HepG2 (cell line): ENCODE data around the gene P2RY8. TPM values are rescaled to one million over a fixed set of nuclear protein-coding genes. Genes with fewer than 3 reads are reported as not detected.
A peak's percentile ranks its signal among the peaks of the same experiment; 100 is the strongest.

Source experiments
- ATAC-seq: fragments of 200-7000 bp; cut with Tn5 transposase; 3 replicates; pipeline ENCODE4 v1.9.1; 2020; ENCODE audit warnings: mild to moderate bottlenecking, moderate library complexity
- BruUV-seq: library from RNA; stranded (reverse); fragments of 400-500 nt; replicated peaks from 2 replicates; lab custom pipeline; 2021; lab: Mats Ljungman, UMichigan
- CTCF ChIA-PET: fragments of 300-600 bp; formaldehyde crosslinking; extraction: SDS; loops from one replicate; lab custom pipeline; 2021; ENCODE audit warnings: low total read pairs, inconsistent platforms, low intra/inter-chr PET ratio; lab: Yijun Ruan, JAX
- POLR2A ChIA-PET: fragments of 350-600 bp; sonication (Branson Sonifier 250); formaldehyde crosslinking; loops from one replicate; lab custom pipeline; 2020; ENCODE audit warnings: antibody characterized with exemption, inconsistent platforms; lab: Yijun Ruan, JAX
- DNase-seq: peaks from one replicate; pipeline ENCODE4 v3.0.0-alpha.2; 2015; ENCODE audit warnings: low spot score
- FAIRE-seq: peaks from 3 replicates; lab custom pipeline; 2011; peaks lifted over from hg19 to GRCh38; lab: Jason Lieb, UNC
- H2AFZ ChIP-seq: one replicate; pipeline ENCODE4 v1.6.1; 2011; ENCODE audit warnings: low read length, inconsistent platforms
- H3K27ac ChIP-seq: fragments of 300-600 bp; 3 replicates; pipeline ENCODE4 v1.8.0; 2011; ENCODE audit warnings: mixed run types, mild to moderate bottlenecking, mixed read lengths, low read length, inconsistent platforms; ENCODE audit not compliant: insufficient read depth; ENCODE audit errors: extremely low read length
- H3K27me3 ChIP-seq, 2 experiments: fragments of 200-600 bp in 1 of 2; 2 replicates in 1 of 2; 3 replicates in 1 of 2; pipeline versions ENCODE4 v1.6.0 to v1.8.0; 2011; ENCODE audit warnings: low read length in 2 of 2, mild to moderate bottlenecking in 2 of 2, moderate library complexity in 2 of 2, inconsistent platforms in 1 of 2; ENCODE audit not compliant: insufficient read depth in 2 of 2, control insufficient read depth in 1 of 2
- H3K36me3 ChIP-seq, 2 experiments: fragments of 200-600 bp in 1 of 2; replicated peaks in 1 of 2; 2 replicates in 1 of 2; 3 replicates in 1 of 2; pipeline versions ENCODE4 v1.5.1 to v1.8.0; 2011; ENCODE audit warnings: low read length in 2 of 2, inconsistent platforms in 1 of 2; ENCODE audit not compliant: insufficient read depth in 2 of 2, control insufficient read depth in 1 of 2
- H3K4me1 ChIP-seq: 2 replicates; pipeline ENCODE4 v1.5.1; 2012; ENCODE audit warnings: low read length, inconsistent platforms; ENCODE audit not compliant: insufficient read depth
- H3K4me2 ChIP-seq: 2 replicates; pipeline ENCODE4 v1.6.0; 2011; ENCODE audit warnings: low read depth, low read length, inconsistent platforms
- H3K4me3 ChIP-seq, 3 experiments: fragments of 200-600 bp in 1 of 3; sonication (generic), shearing (Covaris generic) in 1 of 3; replicated peaks in 1 of 3; 2 replicates each; pipeline ENCODE4 v1.5.1; 2011 to 2016; ENCODE audit warnings: low read length in 3 of 3, inconsistent platforms in 2 of 3, low read depth in 2 of 3, mild to moderate bottlenecking in 2 of 3, control low read depth in 1 of 3, mixed read lengths in 1 of 3; ENCODE audit not compliant: insufficient read depth in 1 of 3
- H3K79me2 ChIP-seq: one replicate; pipeline ENCODE4 v1.6.1; 2011; ENCODE audit warnings: low read length, inconsistent platforms; ENCODE audit not compliant: insufficient read depth
- H3K9ac ChIP-seq: 2 replicates; pipeline ENCODE4 v1.6.0; 2011; ENCODE audit warnings: mild to moderate bottlenecking, low read depth, low read length, inconsistent platforms; ENCODE audit not compliant: insufficient read depth
- H3K9me3 ChIP-seq: 2 replicates; pipeline ENCODE4 v1.5.1; 2012; ENCODE audit warnings: mild to moderate bottlenecking, low read length
- H4K20me1 ChIP-seq: 2 replicates; pipeline ENCODE4 v1.6.0; 2011; ENCODE audit warnings: inconsistent platforms, mild to moderate bottlenecking, low read length, moderate library complexity; ENCODE audit not compliant: insufficient read depth
- CREB1 ChIP-seq, 2 experiments: fragments of 450-650 bp in 1 of 2; IDR thresholded peaks; 2 replicates each; pipeline ENCODE4 v1.6.1; 2016 to 2017; ENCODE audit warnings: control low read depth in 1 of 2, mild to moderate bottlenecking in 1 of 2, missing compliant biosample characterization in 1 of 2, missing genetic modification characterization in 1 of 2
- ERF ChIP-seq: IDR thresholded peaks from 2 replicates; pipeline ENCODE4 v1.6.1; 2018; ENCODE audit warnings: missing biosample characterization, missing genetic modification reagents
- HDAC6 ChIP-seq: fragments of 200-600 bp; sonication (generic); IDR thresholded peaks from 2 replicates; pipeline ENCODE4 v1.7.0; 2017; ENCODE audit warnings: mild to moderate bottlenecking, antibody characterized with exemption, low read length, low read depth
- HMG20A ChIP-seq: IDR thresholded peaks from 2 replicates; pipeline ENCODE4 v1.6.1; 2016; ENCODE audit warnings: borderline replicate concordance
- JDP2 ChIP-seq: sonication (generic); formaldehyde crosslinking; IDR thresholded peaks from 2 replicates; pipeline ENCODE4 v1.8.1; 2022; ENCODE audit warnings: missing genetic modification reagents, borderline replicate concordance
- JUND ChIP-seq: sonication (generic); formaldehyde crosslinking; IDR thresholded peaks from 2 replicates; pipeline ENCODE4 v1.8.0; 2022; ENCODE audit warnings: mild to moderate bottlenecking, missing genetic modification reagents
- MED1 ChIP-seq: sonication (generic); formaldehyde crosslinking; IDR thresholded peaks from 2 replicates; pipeline ENCODE4 v1.4.0; 2020; ENCODE audit warnings: missing genetic modification reagents
- MTA3 ChIP-seq: sonication (generic); formaldehyde crosslinking; IDR thresholded peaks from 2 replicates; pipeline ENCODE4 v1.4.0; 2020; ENCODE audit warnings: missing genetic modification reagents
- NFYB ChIP-seq: sonication (generic); formaldehyde crosslinking; IDR thresholded peaks from 2 replicates; pipeline ENCODE4 v1.4.0; 2020; ENCODE audit warnings: missing genetic modification reagents
- RAD21 ChIP-seq: fragments of 450-650 bp; formaldehyde crosslinking; IDR thresholded peaks from 2 replicates; pipeline ENCODE4 v1.5.0; 2020; ENCODE audit warnings: mild to moderate bottlenecking
- STAG1 ChIP-seq: sonication (generic); formaldehyde crosslinking; IDR thresholded peaks from 2 replicates; pipeline ENCODE4 v1.4.0; 2020; ENCODE audit warnings: missing genetic modification reagents
- SUZ12 ChIP-seq: fragments of 150-350 bp; IDR thresholded peaks from 2 replicates; pipeline ENCODE4 v1.6.1; 2014; ENCODE audit warnings: low read depth, low read length
- TAF15 ChIP-seq: fragments of 200-400 bp; formaldehyde crosslinking; IDR thresholded peaks from one replicate; pipeline ENCODE4 v1.6.1; 2018; ENCODE audit warnings: mild to moderate bottlenecking, low read depth, low read length; ENCODE audit not compliant: poor library complexity, severe bottlenecking
- TP53 ChIP-seq: sonication (generic); formaldehyde crosslinking; conservative IDR thresholded peaks from 2 replicates; pipeline ENCODE4 v1.4.0; 2020; ENCODE audit warnings: missing genetic modification reagents
- ZC3H13 ChIP-seq: sonication (generic); formaldehyde crosslinking; IDR thresholded peaks from 2 replicates; pipeline ENCODE4 v1.8.1; 2023; ENCODE audit warnings: mild to moderate bottlenecking, missing genetic modification reagents, moderate library complexity
- ZFP36 ChIP-seq: fragments of 150-350 bp; IDR thresholded peaks from 2 replicates; pipeline ENCODE4 v1.6.1; 2018; ENCODE audit warnings: borderline replicate concordance, low read length, low read depth; ENCODE audit not compliant: partially characterized antibody
- ZNF3 ChIP-seq: IDR thresholded peaks from 2 replicates; pipeline ENCODE4 v1.7.0; 2017; ENCODE audit warnings: inconsistent platforms
- ZNF331 ChIP-seq: sonication (generic); formaldehyde crosslinking; IDR thresholded peaks from 2 replicates; pipeline ENCODE4 v1.4.0; 2020; ENCODE audit warnings: missing genetic modification reagents
- ZNF543 ChIP-seq: sonication (generic); formaldehyde crosslinking; IDR thresholded peaks from 2 replicates; pipeline ENCODE4 v1.4.0; 2020; ENCODE audit warnings: mild to moderate bottlenecking, missing genetic modification reagents
- ZNF713 ChIP-seq: sonication (generic); formaldehyde crosslinking; IDR thresholded peaks from 2 replicates; pipeline ENCODE4 v1.4.0; 2020; ENCODE audit warnings: mild to moderate bottlenecking, missing genetic modification reagents
- WGBS: methylation state at CpG from one replicate; pipeline ENCODE4 v1.1.6; 2017; ENCODE audit warnings: low lambda C conversion rate; 5-methylcytosine and 5-hydroxymethylcytosine counted together
- in situ Hi-C: cut with HindIII; loops from 2 replicates; pipeline ENCODE4 v1.10.0; 2017; ENCODE audit warnings: low pct_unique_long_range_greater_than_20kb; ENCODE audit not compliant: extremely low pct_ligation_motif_present
- intact Hi-C: fragments of 100-400 bp; cut with micrococcal nuclease; formaldehyde crosslinking; loops from one replicate; pipeline ENCODE4 v1.10.0; 2022; ENCODE audit not compliant: unreplicated experiment
- polyA plus RNA-seq, 8 experiments: library from polyadenylated mRNA; depleted of rRNA in 3 of 8; stranded (reverse) in 7 of 8; unstranded in 1 of 8; fragments of >200 nt; fragmentation: Illumina TruSeq in 4 of 8; extraction: Trizol in 4 of 8; gene quantifications; 2 replicates each; pipeline versions ENCODE4 v1.2.1 to v1.2.3, GENCODE V29; 2011 to 2016; ENCODE audit warnings: low read depth in 4 of 8, missing spikeins in 1 of 8, mixed read lengths in 1 of 8; ENCODE audit not compliant: insufficient read depth in 1 of 8
- total RNA-seq, 5 experiments: library from RNA; depleted of rRNA; stranded (reverse); fragments of >200 nt; fragmentation: Illumina TruSeq; extraction: Trizol; gene quantifications; 2 replicates each; pipeline ENCODE4 v1.2.3, GENCODE V29; 2016; ENCODE audit warnings: low read depth in 1 of 5
- TF ChIP-seq, protein P1 (sequence below): sonication (generic); formaldehyde crosslinking; IDR thresholded peaks from 2 replicates; pipeline ENCODE4 v1.5.1; 2020; ENCODE audit warnings: missing genetic modification reagents, mild to moderate bottlenecking, borderline replicate concordance
- TF ChIP-seq, protein P2 (sequence below): IDR thresholded peaks from 2 replicates; pipeline ENCODE4 v1.6.1; 2012; ENCODE audit warnings: inconsistent platforms
- TF ChIP-seq, protein P3 (sequence below): IDR thresholded peaks from 2 replicates; pipeline ENCODE4 v1.6.1; 2016

Gene P2RY8
- total and polyA plus RNA-seq, 2 of the 13 experiments (the other 11 are each of a cell fraction or from before 2014, with no cell fraction given), result 1.0 to 1.3 TPM

DNA sequence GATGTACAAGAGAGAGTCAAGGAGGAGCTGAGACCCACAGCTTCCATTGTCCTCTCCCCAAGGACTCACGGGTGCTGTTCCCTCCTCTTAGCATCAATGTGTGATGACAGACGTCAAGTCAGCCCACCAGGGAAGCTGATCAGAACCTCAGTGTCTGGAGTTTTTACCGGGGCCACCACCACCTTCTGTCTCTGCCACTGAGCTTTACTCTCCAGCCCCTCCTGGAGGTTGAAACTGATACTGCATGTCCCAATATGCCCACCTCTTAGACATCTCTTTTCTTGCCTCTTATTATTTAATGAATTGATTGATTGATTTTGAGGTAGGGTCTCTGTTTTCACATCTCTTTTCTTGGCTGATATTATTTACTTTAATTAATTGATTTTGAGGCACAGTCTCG, 44.1 kb upstream of the P2RY8 start (continued):
- TF ChIP-seq CREB1 (IDR thresholded peaks at IDR 0.05), result no peak
- no peak for TF ChIP-seq CREB1 (CRISPR knock-in tag; IDR thresholded peaks at IDR 0.05)
- no peak for TF ChIP-seq JUND (CRISPR knock-in tag)
- TF ChIP-seq MED1, result no peak
- TF ChIP-seq ERF (CRISPR knock-in tag), result no peak
- TF ChIP-seq STAG1, result peak; percentile 56
- no peak for TF ChIP-seq HDAC6
- peak; percentile 58; the same call in 1 of the 2 replicates for TF ChIP-seq RAD21

DNA sequence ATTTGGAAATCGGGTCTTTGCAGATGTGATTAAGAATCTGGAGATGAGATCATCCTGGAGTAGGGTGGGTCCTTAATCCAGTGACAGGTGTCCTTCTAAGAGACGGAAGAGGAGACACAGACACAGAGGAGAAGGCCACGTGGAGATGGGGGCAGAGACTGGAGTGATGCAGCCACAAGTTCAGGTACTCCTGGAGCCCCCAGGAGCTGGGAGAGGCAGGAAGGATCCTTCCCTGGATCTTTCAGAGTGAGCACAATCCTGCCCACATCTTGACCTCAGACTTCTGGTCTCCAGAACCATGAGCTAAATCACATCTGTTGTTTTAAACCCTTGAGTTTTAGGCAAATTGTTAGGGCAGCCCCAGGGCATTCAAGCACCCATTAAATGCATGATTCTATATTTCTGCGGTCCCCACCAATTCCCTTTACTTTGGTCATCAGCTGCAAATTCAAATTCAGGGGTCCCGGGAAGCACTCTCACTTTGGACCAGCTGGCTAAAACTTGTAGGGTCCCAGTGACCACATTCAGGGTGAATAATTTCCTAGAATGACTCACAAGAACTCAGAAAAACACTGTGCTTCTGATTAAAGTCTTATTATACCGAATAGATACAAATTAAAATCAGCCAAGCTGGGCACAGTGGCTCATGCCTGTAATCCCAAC, 41.7 kb upstream of the P2RY8 start:
- no peak overlapping the region for H3K4me3 ChIP-seq
- no peaks in the 10 kb centered on the region for H3K9me3 ChIP-seq
- H3K4me1 ChIP-seq, result peaks cover 8% of the 10 kb centered on the region
- H3K9ac ChIP-seq, result no peak overlapping the region
- intact Hi-C loops (no loop called here), in situ Hi-C loops (no loop called here)
- ChIA-PET CTCF (no interaction called here), POLR2A (no interaction called here)
- 9% methylated on average over 6 of the region's 6 CpGs for WGBS
- no peak overlapping the region for H3K4me2 ChIP-seq
- no peaks in the 10 kb centered on the region for H3K79me2 ChIP-seq
- ATAC-seq, result no peak
- no peaks in the 10 kb centered on the region for H4K20me1 ChIP-seq
- no TSS peak for BruUV-seq
- no peak for FAIRE-seq
- no peak for DNase-seq
- H3K36me3 ChIP-seq, result no peaks in the 10 kb centered on the region
- H2AFZ ChIP-seq, result no peak overlapping the region
- H3K27me3 ChIP-seq, result no peaks in the 10 kb centered on the region
- TF ChIP-seq ZNF543 (CRISPR knock-in tag) (no peak), TAF15 (no peak), ZNF713 (no peak), ZC3H13 (CRISPR knock-in tag) (no peak), TP53 (CRISPR knock-in tag) (no peak), JDP2 (CRISPR knock-in tag) (no peak), NFYB (CRISPR knock-in tag) (no peak), ZNF331 (CRISPR knock-in tag) (no peak), ZNF3 (CRISPR knock-in tag) (no peak), SUZ12 (no peak), ZFP36 (no peak), MTA3 (CRISPR knock-in tag) (no peak), HMG20A (CRISPR knock-in tag) (no peak)
- TF ChIP-seq, protein P1, sequence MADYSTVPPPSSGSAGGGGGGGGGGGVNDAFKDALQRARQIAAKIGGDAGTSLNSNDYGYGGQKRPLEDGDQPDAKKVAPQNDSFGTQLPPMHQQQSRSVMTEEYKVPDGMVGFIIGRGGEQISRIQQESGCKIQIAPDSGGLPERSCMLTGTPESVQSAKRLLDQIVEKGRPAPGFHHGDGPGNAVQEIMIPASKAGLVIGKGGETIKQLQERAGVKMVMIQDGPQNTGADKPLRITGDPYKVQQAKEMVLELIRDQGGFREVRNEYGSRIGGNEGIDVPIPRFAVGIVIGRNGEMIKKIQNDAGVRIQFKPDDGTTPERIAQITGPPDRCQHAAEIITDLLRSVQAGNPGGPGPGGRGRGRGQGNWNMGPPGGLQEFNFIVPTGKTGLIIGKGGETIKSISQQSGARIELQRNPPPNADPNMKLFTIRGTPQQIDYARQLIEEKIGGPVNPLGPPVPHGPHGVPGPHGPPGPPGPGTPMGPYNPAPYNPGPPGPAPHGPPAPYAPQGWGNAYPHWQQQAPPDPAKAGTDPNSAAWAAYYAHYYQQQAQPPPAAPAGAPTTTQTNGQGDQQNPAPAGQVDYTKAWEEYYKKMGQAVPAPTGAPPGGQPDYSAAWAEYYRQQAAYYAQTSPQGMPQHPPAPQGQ (CRISPR knock-in tag), result no peak
- TF ChIP-seq, protein P2, sequence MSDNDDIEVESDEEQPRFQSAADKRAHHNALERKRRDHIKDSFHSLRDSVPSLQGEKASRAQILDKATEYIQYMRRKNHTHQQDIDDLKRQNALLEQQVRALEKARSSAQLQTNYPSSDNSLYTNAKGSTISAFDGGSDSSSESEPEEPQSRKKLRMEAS, result no peak
- TF ChIP-seq, protein P3, sequence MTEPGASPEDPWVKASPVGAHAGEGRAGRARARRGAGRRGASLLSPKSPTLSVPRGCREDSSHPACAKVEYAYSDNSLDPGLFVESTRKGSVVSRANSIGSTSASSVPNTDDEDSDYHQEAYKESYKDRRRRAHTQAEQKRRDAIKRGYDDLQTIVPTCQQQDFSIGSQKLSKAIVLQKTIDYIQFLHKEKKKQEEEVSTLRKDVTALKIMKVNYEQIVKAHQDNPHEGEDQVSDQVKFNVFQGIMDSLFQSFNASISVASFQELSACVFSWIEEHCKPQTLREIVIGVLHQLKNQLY (CRISPR knock-in tag), result no peak
- H3K27ac ChIP-seq, result no peak overlapping the region
